ACC112 (cell line): ENCODE results near the gene USP13.
A peak's percentile ranks its signal among the peaks of the same experiment; 100 is the strongest.

Experiments used
- H2AFZ ChIP-seq: fragments of 200-600 bp; sonication (generic); one replicate; pipeline ENCODE4 v1.6.0; 2017; ENCODE audit warnings: antibody characterized with exemption, low read length; ENCODE audit not compliant: unreplicated experiment
- H3K27ac ChIP-seq: fragments of 200-600 bp; sonication (generic); 2 replicates; pipeline ENCODE4 v1.5.1; 2014; ENCODE audit warnings: low read depth, mild to moderate bottlenecking, antibody characterized with exemption, low read length, moderate library complexity
- H3K27me3 ChIP-seq: fragments of 200-600 bp; sonication (generic); 2 replicates; pipeline ENCODE4 v1.6.1; 2014; ENCODE audit warnings: mild to moderate bottlenecking, antibody characterized with exemption, low read length, moderate library complexity, mixed read lengths; ENCODE audit not compliant: insufficient read depth
- H3K36me3 ChIP-seq: fragments of 200-600 bp; sonication (generic); 2 replicates; pipeline ENCODE4 v1.6.1; 2016; ENCODE audit warnings: mild to moderate bottlenecking, antibody characterized with exemption, low read length, moderate library complexity, mixed read lengths; ENCODE audit not compliant: insufficient read depth
- H3K4me1 ChIP-seq: fragments of 200-600 bp; sonication (generic); one replicate; pipeline ENCODE4 v1.6.1; 2016; ENCODE audit warnings: low read length, mixed read lengths; ENCODE audit not compliant: insufficient read depth, unreplicated experiment, control insufficient read depth
- H3K4me3 ChIP-seq: fragments of 200-600 bp; sonication (generic); 2 replicates; pipeline ENCODE4 v1.5.1; 2014; ENCODE audit warnings: mild to moderate bottlenecking, low read depth, low read length
- H3K79me2 ChIP-seq: fragments of 200-600 bp; sonication (generic); one replicate; pipeline ENCODE4 v1.6.0; 2016; ENCODE audit warnings: low read length; ENCODE audit not compliant: control insufficient read depth, unreplicated experiment, insufficient read depth

The USP13 gene, protein sequence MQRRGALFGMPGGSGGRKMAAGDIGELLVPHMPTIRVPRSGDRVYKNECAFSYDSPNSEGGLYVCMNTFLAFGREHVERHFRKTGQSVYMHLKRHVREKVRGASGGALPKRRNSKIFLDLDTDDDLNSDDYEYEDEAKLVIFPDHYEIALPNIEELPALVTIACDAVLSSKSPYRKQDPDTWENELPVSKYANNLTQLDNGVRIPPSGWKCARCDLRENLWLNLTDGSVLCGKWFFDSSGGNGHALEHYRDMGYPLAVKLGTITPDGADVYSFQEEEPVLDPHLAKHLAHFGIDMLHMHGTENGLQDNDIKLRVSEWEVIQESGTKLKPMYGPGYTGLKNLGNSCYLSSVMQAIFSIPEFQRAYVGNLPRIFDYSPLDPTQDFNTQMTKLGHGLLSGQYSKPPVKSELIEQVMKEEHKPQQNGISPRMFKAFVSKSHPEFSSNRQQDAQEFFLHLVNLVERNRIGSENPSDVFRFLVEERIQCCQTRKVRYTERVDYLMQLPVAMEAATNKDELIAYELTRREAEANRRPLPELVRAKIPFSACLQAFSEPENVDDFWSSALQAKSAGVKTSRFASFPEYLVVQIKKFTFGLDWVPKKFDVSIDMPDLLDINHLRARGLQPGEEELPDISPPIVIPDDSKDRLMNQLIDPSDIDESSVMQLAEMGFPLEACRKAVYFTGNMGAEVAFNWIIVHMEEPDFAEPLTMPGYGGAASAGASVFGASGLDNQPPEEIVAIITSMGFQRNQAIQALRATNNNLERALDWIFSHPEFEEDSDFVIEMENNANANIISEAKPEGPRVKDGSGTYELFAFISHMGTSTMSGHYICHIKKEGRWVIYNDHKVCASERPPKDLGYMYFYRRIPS

DNA sequence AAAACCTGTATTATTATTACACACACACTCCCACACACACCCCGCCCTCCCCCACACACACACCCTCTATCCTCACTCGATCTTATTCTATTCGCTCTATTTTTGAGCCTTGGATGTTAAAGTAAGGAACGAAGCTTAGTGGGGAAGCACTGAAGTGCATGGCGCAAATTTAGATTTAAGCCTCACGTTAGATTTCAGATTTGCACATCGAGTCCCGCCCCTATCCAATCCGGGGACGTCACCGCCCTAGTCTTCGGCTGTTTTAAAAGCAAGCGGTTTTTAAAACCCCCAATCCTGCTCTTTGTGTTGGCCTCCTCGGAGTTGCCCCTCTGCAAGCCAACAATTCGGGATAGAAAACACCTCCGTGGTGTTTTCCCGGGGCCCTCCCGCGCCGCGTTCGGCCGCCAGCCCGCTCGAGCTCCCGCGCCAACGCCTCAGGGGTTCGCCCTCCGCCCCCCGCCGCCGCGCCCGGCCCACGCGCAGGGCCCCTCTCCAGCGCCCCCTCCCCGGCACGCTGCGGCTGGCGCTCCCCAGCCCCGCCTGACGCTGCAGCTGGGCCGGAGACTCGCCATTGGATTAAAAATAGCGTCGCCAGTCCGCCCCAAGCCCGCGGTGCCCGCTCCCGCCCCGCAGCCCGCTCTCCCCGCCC is at the start of gene USP13:
Gene USP13, plus strand, starts transcription at position 594 of the 649 bp plus-strand sequence. CDS start 186 bp downstream, outside the sequence.
- Histone ChIP-seq H3K36me3 (no peaks in the 10 kb centered on the region; the same call in 1 of the 2 replicates), H3K4me1 (peaks cover 11% of the 10 kb centered on the region), H2AFZ (peak within 1 kb of the TSS; percentile 92), H3K27me3 (no peaks in the 10 kb centered on the region), H3K4me3 (peak within 1 kb of the TSS; percentile 98), H3K79me2 (peaks cover 32% of the 10 kb centered on the region), H3K27ac (peak within 1 kb of the TSS; percentile 67)

DNA sequence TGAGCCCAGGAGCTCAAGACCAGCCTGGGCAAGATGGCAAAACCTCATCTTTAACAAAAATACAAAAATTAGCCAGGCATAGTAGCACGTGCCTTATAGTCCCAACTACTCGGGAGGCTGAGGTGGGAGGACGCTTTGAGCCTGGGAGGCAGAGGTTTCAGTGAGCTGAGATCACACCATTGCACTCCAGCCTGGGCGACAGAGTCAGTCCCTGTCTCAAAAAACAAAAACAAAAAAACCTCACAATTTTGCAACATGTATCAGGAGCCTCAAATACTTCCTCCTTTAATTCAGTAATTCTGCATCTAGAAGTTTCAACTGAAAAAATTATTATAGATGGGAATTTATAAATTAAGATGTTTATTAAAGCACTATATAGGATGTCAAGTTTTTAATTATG is 49.5 kb upstream of the USP13 start:
- no peak overlapping the region for H3K27ac ChIP-seq
- H3K79me2 ChIP-seq: peaks cover 55% of the 10 kb centered on the region
- peak overlapping the region; percentile 98 for H3K4me3 ChIP-seq
- no peaks in the 10 kb centered on the region for H3K27me3 ChIP-seq
- H3K36me3 ChIP-seq: peaks cover 4% of the 10 kb centered on the region
- H3K4me1 ChIP-seq: peaks cover 10% of the 10 kb centered on the region
- no peak overlapping the region for H2AFZ ChIP-seq

- Histone ChIP-seq H3K27me3 (no peaks in the 10 kb centered on the region), H3K79me2 (peaks cover 59% of the 10 kb centered on the region), H3K4me3 (peak overlapping the region; percentile 98), H3K27ac (peak overlapping the region; percentile 81), H3K4me1 (peaks cover 10% of the 10 kb centered on the region), H2AFZ (peak overlapping the region; percentile 99), H3K36me3 (peaks cover 4% of the 10 kb centered on the region)
These were observed 49.0 kb upstream of the USP13 start for GRCh38 chr3:179603831-179604230.

- Histone ChIP-seq H3K36me3 (peaks cover 4% of the 10 kb centered on the region), H3K27ac (peak within 1 kb of the TSS; percentile 81), H3K4me3 (peak within 1 kb of the TSS; percentile 98), H3K4me1 (peaks cover 10% of the 10 kb centered on the region), H3K79me2 (peaks cover 65% of the 10 kb centered on the region), H2AFZ (peak within 1 kb of the TSS; percentile 99), H3K27me3 (no peaks in the 10 kb centered on the region)
These were observed 48.3 kb upstream of the USP13 start, which contains the start of the genes MRPL47 and NDUFB5 for GRCh38 chr3:179604321-179605078. Gene MRPL47, minus strand, starts transcription at chr3:179604638. Its CDS starts 14 bp downstream, at chr3:179604624. Gene NDUFB5, plus strand, starts transcription at chr3:179604794. Its CDS starts 22 bp downstream, at chr3:179604816.

DNA sequence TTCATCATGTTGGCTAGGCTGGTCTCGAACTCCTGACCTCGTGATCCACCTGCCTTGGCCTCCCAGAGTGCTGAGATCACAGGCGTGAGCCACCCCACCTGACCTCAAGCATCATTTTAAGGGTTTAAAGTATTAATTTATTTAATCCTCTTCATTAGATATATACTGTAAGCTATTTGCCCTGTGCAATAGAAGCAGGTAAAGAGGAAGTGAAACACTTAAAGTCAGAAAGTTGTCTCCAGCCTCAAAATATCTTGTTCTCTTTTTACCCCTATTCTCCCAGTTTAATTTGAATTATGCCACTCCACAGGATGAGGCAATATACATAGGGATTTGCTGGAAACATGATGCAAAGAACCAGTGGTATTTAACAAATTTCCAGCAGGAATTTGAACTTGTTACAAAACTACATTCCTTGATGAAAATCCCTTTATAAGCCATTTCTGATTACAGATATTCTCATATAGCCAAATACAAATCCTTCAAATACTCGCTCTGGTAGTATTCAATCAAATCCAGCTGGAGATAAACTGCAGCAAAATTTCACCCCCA is 46.2 kb upstream of the USP13 start:
- peaks cover 66% of the 10 kb centered on the region for H3K79me2 ChIP-seq
- H2AFZ ChIP-seq: no peak overlapping the region
- no peak overlapping the region for H3K4me3 ChIP-seq
- H3K27me3 ChIP-seq: no peaks in the 10 kb centered on the region
- peaks cover 4% of the 10 kb centered on the region for H3K36me3 ChIP-seq
- no peak overlapping the region for H3K27ac ChIP-seq
- peaks cover 10% of the 10 kb centered on the region for H3K4me1 ChIP-seq

DNA sequence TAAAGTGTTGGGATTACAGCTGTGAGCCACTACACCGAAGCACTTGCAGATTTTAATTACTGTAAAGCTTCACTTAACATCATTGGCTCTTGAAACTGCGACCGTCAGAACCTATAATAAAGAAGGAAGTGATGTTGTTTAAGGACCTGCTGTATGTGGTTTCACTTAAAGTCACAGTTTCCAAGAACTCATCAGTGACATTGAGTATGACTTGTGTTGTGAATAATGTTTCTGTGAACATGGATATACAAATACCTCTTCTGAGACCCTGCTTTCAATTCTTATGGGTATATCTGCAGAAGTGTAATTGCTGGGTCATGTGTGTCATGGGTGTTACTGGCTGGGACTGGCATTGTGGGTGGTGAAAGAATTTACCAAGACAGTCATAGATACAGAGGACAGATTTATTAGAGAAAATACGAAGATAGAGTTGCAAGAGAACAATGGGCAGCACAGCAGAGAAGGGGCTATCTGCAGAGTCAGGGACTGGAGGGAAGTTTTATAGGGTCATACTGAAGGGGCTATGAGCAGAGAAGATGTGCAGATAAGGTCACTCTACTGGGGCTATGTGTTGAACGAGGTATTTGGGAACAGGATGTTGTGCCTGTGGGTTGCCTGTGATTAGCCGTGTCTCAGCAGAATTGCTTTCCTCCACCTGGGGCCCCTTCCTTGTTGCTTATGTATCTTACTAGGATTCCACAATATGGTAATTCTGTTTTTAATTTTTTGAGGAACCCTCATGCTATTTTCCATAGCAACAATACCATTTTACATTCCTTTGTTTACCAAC is 43.7 kb upstream of the USP13 start:
- Histone ChIP-seq H3K79me2 (peaks cover 48% of the 10 kb centered on the region), H3K4me3 (no peak overlapping the region), H3K27me3 (no peaks in the 10 kb centered on the region), H2AFZ (no peak overlapping the region), H3K27ac (no peak overlapping the region), H3K4me1 (peaks cover 16% of the 10 kb centered on the region), H3K36me3 (peaks cover 4% of the 10 kb centered on the region)

DNA sequence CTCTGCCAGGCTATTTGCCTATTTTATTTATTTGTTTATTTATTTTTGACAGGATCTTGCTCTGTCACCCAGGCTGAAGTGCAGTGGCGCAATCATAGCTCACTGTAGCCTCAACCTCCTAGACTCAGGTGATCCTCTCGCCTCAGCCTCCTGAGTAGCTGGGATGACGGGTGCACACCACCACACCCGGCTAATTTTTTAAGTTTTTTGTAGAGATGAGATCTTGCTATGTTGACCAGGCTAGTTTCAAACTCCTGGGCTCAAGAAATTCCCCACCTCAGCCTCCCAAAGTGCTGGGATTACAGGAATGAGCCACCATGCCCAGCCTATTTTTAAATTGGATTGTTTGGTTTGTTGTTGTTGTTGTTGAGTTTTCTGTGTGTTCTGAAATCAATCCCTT is 42.8 kb upstream of the USP13 start:
- Histone ChIP-seq H3K27ac (no peak overlapping the region), H3K79me2 (peaks cover 43% of the 10 kb centered on the region), H3K36me3 (peaks cover 4% of the 10 kb centered on the region)

GRCh38 chr3:179613807-179614206 is 39.0 kb upstream of the USP13 start:
- peaks cover 19% of the 10 kb centered on the region for H3K79me2 ChIP-seq
- peaks cover 19% of the 10 kb centered on the region for H3K36me3 ChIP-seq
- H3K4me1 ChIP-seq: peaks cover 21% of the 10 kb centered on the region

More for the DNA sequence above, 42.8 kb upstream of the USP13 start:
- Histone ChIP-seq H3K4me3 (no peak overlapping the region), H3K4me1 (peaks cover 19% of the 10 kb centered on the region), H3K27me3 (no peaks in the 10 kb centered on the region), H2AFZ (no peak overlapping the region)

GRCh38 chr3:179615458-179616173 is 37.2 kb upstream of the USP13 start:
- peaks cover 21% of the 10 kb centered on the region for H3K4me1 ChIP-seq
- H3K4me3 ChIP-seq: no peak overlapping the region
- H3K27me3 ChIP-seq: no peaks in the 10 kb centered on the region
- H3K36me3 ChIP-seq: peaks cover 22% of the 10 kb centered on the region
- H2AFZ ChIP-seq: no peak overlapping the region
- peaks cover 13% of the 10 kb centered on the region for H3K79me2 ChIP-seq
- H3K27ac ChIP-seq: peak overlapping the region; percentile 57

More at GRCh38 chr3:179613807-179614206, 39.0 kb upstream of the USP13 start:
- H3K27ac ChIP-seq: peak overlapping the region; percentile 78
- no peaks in the 10 kb centered on the region for H3K27me3 ChIP-seq
- H2AFZ ChIP-seq: peak overlapping the region; percentile 11
- no peak overlapping the region for H3K4me3 ChIP-seq
